ENCODE results near the gene ATP2A2. TPM values are rescaled to one million over a fixed set of nuclear protein-coding genes. Genes with fewer than 3 reads are reported as not detected.

Gene ATP2A2
- 100 to 1,000 TPM; 144 to 193 TPM for total RNA-seq

DNA sequence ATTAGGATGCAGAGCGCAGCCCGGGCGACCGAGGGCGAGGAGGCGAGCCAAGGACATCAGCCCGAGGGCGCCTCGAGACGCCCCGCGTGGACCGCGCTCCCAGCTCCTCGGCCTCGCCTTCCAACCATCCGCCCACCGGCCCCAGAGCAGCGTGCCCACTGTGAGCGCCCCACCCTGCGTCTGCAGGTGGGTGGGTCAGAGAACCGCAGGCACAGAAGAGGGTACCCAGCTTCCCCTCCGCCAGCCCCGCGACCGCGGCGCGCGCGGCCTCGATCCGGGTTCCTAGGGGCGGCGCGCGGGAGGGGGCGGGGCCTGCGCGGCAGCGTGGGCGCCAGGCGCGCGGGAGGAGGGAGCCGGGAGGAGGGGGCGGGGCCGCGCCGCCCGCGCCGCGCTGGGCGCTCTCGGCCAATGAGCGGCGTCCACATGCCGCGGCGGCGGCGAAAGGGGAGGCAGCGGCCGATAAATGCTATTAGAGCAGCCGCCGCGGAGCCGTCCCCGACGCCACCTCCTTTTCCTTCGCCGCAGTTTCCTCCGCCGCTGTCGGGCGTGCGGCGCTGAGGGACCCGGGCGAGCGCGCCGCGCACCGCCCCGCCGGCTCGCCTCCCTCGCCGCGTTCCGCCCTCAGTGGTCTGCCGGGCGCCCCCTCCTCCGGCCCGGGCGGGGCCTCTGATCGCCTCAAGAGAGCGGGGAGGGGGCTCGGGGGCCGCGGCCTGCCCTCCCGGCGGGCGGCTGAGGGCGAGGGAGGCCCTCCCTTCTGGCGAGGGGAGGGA lies at the start of gene ATP2A2:
ATP2A2 (plus strand) TSS at position 469 of the 770 bp plus-strand sequence. CDS start 543 bp downstream, outside the sequence.
- peaks cover 5% of the 10 kb centered on the region for H3K27me3 Mint-ChIP-seq
- H3K4me1 Mint-ChIP-seq, result peaks cover 43% of the 10 kb centered on the region
- H3K4me3 Mint-ChIP-seq, result peak within 1 kb of the TSS; percentile 98
- ATAC-seq (peak; percentile 85), DNase-seq (peak; percentile 91)
- CTCF ChIA-PET, result interaction anchor here (0.7 to 1.7 kb wide), 10 partner anchors 12 to 428 kb away, joined by 3 to 5 read pairs (median 3); no protein-coding TSS in a partner anchor
- H3K36me3 Mint-ChIP-seq, result peaks cover 37% of the 10 kb centered on the region
- peak within 1 kb of the TSS; percentile 92 for H3K27ac Mint-ChIP-seq
- no peaks in the 10 kb centered on the region for H3K9me3 Mint-ChIP-seq (ENCODE audit: low read depth)

DNA sequence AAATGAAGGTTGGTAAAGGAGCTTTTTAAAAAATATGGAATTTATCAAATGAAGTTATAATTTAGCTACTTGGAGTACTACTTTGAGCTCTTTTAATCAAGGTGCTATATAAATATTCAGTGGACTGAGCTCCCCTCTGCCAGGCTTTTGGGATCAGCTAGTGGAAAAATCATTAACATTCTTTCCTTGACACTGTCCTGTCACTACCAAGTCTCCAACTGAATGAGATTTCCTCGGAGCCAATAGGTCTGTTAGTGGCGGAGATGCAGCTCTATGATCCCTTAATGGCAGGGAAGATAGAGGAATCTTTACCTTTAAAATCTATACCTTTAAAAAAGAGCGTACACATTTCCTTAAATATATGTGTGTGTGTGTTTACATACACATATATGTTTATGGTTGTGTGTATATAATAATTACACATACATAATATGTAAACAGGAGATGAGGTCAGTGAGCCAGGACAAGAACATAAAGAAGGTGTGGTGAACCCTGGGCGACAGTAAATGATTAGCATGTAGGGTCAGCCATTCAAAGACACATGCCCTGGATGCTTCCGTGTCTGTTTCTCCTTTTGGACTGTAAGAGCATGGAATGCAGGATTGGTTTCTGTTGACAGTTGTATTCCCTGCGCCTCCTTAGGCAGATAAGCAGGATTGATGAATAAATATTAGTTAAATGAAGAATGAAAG lies 47.7 kb upstream of the ATP2A2 start:
- CTCF ChIA-PET, result no interaction called here
- H3K4me3 Mint-ChIP-seq, result no peak overlapping the region
- no peak overlapping the region for H3K27ac Mint-ChIP-seq
- no peaks in the 10 kb centered on the region for H3K9me3 Mint-ChIP-seq (ENCODE audit: low read depth)
- no peak for ATAC-seq
- H3K27me3 Mint-ChIP-seq, result peaks cover 30% of the 10 kb centered on the region
- no peak for DNase-seq
- H3K36me3 Mint-ChIP-seq, result no peaks in the 10 kb centered on the region
- no peaks in the 10 kb centered on the region for H3K4me1 Mint-ChIP-seq

- no peak for ATAC-seq
- Mint-ChIP-seq H3K27me3 (peaks cover 26% of the 10 kb centered on the region), H3K4me3 (no peak overlapping the region), H3K36me3 (no peaks in the 10 kb centered on the region), H3K27ac (no peak overlapping the region), H3K9me3 (ENCODE audit: low read depth) (no peaks in the 10 kb centered on the region), H3K4me1 (no peaks in the 10 kb centered on the region)
- no peak for DNase-seq
- CTCF ChIA-PET, result no interaction called here
Measured at GRCh38 chr12:110234331-110234751, 46.7 kb upstream of the ATP2A2 start.

DNA sequence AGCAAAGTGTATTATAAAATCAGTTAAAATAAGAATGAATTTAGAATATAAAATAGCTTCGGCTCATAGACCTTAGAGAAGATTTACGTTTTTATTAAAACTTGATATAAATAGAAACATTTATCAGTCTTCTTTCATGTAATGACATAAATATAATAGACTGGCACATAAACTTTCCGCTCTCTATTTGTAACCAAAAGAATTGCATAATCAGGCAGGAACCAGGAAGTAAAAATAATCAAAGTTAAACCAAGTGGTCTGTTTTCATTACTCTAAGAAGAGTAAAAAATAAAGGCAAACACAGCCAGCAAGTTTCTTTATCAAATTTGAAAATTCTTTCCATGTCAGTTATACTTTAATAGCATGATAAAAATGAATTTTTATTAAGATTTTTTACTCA lies 46.3 kb upstream of the ATP2A2 start:
- CTCF ChIA-PET, result no interaction called here
- peaks cover 25% of the 10 kb centered on the region for H3K27me3 Mint-ChIP-seq
- no peak for DNase-seq

GRCh38 chr12:110235383-110235782 lies 45.7 kb upstream of the ATP2A2 start:
- Mint-ChIP-seq H3K27me3 (peaks cover 25% of the 10 kb centered on the region), H3K27ac (no peak overlapping the region), H3K9me3 (ENCODE audit: low read depth) (no peaks in the 10 kb centered on the region), H3K36me3 (no peaks in the 10 kb centered on the region), H3K4me1 (no peaks in the 10 kb centered on the region), H3K4me3 (no peak overlapping the region)
- CTCF ChIA-PET, result no interaction called here
- ATAC-seq (no peak), DNase-seq (no peak)

More for the DNA sequence above, 46.3 kb upstream of the ATP2A2 start:
- Mint-ChIP-seq H3K4me1 (no peaks in the 10 kb centered on the region), H3K9me3 (ENCODE audit: low read depth) (no peaks in the 10 kb centered on the region), H3K36me3 (no peaks in the 10 kb centered on the region), H3K4me3 (no peak overlapping the region), H3K27ac (no peak overlapping the region)
- ATAC-seq, result no peak

DNA sequence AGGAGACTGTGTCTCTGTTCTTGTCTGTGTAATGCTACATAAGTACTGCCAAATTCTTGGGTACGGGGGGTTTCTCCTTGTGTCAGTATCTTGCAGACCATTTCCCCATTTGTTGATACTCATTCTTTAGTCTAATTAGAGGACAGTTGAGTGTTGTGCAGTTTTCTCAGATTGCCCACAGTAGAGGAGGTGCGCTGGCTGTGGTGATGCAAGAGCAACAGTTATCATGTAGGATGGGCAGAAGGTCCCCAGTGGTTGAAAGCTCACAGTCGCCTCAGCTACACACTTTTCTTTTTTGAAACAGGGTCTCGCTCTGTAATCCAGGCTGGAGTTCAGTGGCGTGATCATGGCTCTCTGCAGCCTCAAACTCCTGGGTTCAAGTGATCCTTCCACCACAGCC lies 37.8 kb upstream of the ATP2A2 start:
- Mint-ChIP-seq H3K36me3 (no peaks in the 10 kb centered on the region), H3K4me3 (no peak overlapping the region), H3K4me1 (no peaks in the 10 kb centered on the region), H3K27me3 (no peaks in the 10 kb centered on the region), H3K27ac (no peak overlapping the region), H3K9me3 (ENCODE audit: low read depth) (no peaks in the 10 kb centered on the region)
- DNase-seq, result peak; percentile 30
- ATAC-seq, result no peak
- CTCF ChIA-PET, result interaction anchor here (0.6 to 0.7 kb wide), 2 partner anchors 46 to 122 kb away, joined by 3 read pairs; no protein-coding TSS in a partner anchor

DNA sequence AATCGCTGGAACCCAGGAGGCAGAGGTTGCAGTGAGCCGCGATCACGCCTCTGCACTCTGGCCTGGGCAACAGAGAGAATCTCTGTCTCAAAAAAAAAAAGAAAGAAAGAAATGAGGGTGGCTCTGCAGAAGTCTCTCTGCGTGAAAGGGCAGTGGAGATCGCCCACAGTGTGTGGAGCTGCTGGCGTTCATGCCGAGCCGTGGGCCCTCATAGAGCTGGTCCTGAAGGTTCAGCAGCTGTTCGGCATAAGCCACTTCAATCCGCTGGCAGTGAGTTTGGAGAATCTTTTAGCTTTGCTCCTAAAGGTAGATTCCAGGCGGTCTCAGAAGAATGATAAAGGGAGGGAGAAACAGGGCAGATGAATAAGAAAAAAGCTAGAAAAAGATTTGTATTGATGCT lies 36.7 kb upstream of the ATP2A2 start:
- H3K27ac Mint-ChIP-seq, result no peak overlapping the region
- no peaks in the 10 kb centered on the region for H3K36me3 Mint-ChIP-seq
- H3K9me3 Mint-ChIP-seq (ENCODE audit: low read depth), result no peaks in the 10 kb centered on the region
- DNase-seq, result no peak
- no peak for ATAC-seq
- H3K4me3 Mint-ChIP-seq, result no peak overlapping the region
- no peaks in the 10 kb centered on the region for H3K4me1 Mint-ChIP-seq
- no peaks in the 10 kb centered on the region for H3K27me3 Mint-ChIP-seq
- CTCF ChIA-PET, result interaction anchor here (1.0 to 3.0 kb wide), 4 partner anchors 36 to 187 kb away, joined by 3 to 13 read pairs (median 3); no protein-coding TSS in a partner anchor

GRCh38 chr12:110244829-110245228 lies 36.2 kb upstream of the ATP2A2 start:
- CTCF ChIA-PET, result interaction anchor here (1.0 to 3.0 kb wide), 4 partner anchors 35 to 187 kb away, joined by 3 to 13 read pairs (median 3); no protein-coding TSS in a partner anchor
- Mint-ChIP-seq H3K36me3 (no peaks in the 10 kb centered on the region), H3K4me3 (no peak overlapping the region), H3K9me3 (ENCODE audit: low read depth) (no peaks in the 10 kb centered on the region), H3K4me1 (no peaks in the 10 kb centered on the region), H3K27ac (no peak overlapping the region), H3K27me3 (no peaks in the 10 kb centered on the region)
- ATAC-seq, result no peak
- DNase-seq, result peak; percentile 8

GRCh38 chr12:110245369-110245772 lies 35.7 kb upstream of the ATP2A2 start:
- CTCF ChIA-PET, result interaction anchor here (0.6 to 3.0 kb wide), 4 partner anchors 35 to 144 kb away, joined by 3 to 13 read pairs (median 4); no protein-coding TSS in a partner anchor
- H3K27me3 Mint-ChIP-seq, result no peaks in the 10 kb centered on the region
- H3K4me3 Mint-ChIP-seq, result no peak overlapping the region
- no peak overlapping the region for H3K27ac Mint-ChIP-seq
- H3K36me3 Mint-ChIP-seq, result no peaks in the 10 kb centered on the region
- H3K9me3 Mint-ChIP-seq (ENCODE audit: low read depth), result no peaks in the 10 kb centered on the region
- ATAC-seq, result peak; percentile 80
- no peaks in the 10 kb centered on the region for H3K4me1 Mint-ChIP-seq
- DNase-seq, result peak; percentile 64

DNA sequence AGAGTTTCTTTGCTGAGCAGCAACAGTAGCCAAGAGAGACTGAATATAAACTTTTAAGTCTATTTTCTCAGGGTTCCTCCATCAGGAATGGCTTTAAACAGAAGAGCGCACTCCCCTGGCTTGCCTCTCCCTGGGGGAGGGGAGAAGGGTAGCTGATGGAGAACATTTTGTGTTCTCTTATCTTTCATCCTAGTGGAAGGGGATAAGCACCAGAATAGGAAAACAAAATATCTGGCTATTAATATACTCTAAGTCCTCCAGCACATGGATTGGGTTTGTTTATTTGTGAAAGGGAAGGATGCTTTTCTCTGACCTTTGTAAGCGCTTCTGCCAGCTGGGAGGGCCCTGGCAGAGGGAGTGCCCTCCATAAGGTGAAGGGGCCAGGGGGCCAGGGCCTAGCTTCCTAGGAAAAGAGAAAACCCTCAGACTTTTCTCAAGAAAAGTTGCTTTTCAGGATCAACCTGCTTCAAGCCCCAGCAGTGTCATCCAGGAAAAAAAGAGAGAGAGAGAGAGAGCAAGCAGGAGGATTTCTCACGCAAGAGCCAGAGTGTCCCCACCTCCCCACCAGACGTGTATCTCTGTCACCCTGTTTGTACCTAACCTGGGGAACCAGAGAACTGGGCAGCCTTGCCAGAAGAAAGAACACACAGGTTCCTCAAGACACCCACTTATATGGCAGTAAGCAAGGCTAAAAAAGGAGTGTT lies 34.3 kb upstream of the ATP2A2 start:
- Mint-ChIP-seq H3K9me3 (ENCODE audit: low read depth) (no peaks in the 10 kb centered on the region), H3K27ac (no peak overlapping the region), H3K27me3 (no peaks in the 10 kb centered on the region), H3K36me3 (no peaks in the 10 kb centered on the region), H3K4me3 (no peak overlapping the region), H3K4me1 (no peaks in the 10 kb centered on the region)
- ATAC-seq (no peak), DNase-seq (no peak)
- CTCF ChIA-PET, result interaction anchor here (0.6 to 3.0 kb wide), 3 partner anchors 67 to 147 kb away, joined by 3 to 13 read pairs (median 4); no protein-coding TSS in a partner anchor

- Mint-ChIP-seq H3K4me1 (no peaks in the 10 kb centered on the region), H3K9me3 (ENCODE audit: low read depth) (no peaks in the 10 kb centered on the region), H3K27me3 (no peaks in the 10 kb centered on the region), H3K27ac (no peak overlapping the region), H3K4me3 (no peak overlapping the region), H3K36me3 (no peaks in the 10 kb centered on the region)
- CTCF ChIA-PET, result interaction anchor here (1.5 kb wide), 1 partner anchor 148 kb away, joined by 4 read pairs; no protein-coding TSS in a partner anchor
- no peak for DNase-seq
- no peak for ATAC-seq
Measured at GRCh38 chr12:110247340-110248095, 33.5 kb upstream of the ATP2A2 start.

DNA sequence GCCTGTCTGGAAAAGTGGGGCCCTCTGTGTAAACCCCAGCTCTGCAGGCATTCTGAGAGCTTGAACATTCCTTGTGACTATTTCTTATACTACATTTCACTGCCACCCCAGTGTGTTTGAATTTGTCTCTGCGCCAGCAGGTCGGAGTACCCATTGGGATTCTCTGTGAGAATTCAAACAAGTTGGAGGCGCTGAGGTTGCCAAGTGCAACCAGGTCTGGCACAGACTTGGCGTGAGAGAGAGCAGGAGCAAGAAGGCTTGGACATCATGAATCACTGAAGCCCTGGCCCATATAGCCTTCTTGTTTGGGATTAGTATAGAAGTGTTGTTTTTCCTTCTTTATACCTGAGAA lies 33.0 kb upstream of the ATP2A2 start:
- CTCF ChIA-PET, result interaction anchor here (1.5 kb wide), 1 partner anchor 148 kb away, joined by 4 read pairs; no protein-coding TSS in a partner anchor
- DNase-seq (no peak), ATAC-seq (no peak)
- no peaks in the 10 kb centered on the region for H3K36me3 Mint-ChIP-seq
- no peaks in the 10 kb centered on the region for H3K4me1 Mint-ChIP-seq
- no peak overlapping the region for H3K4me3 Mint-ChIP-seq
- no peaks in the 10 kb centered on the region for H3K27me3 Mint-ChIP-seq
- H3K27ac Mint-ChIP-seq, result no peak overlapping the region
- H3K9me3 Mint-ChIP-seq (ENCODE audit: low read depth), result no peaks in the 10 kb centered on the region

DNA sequence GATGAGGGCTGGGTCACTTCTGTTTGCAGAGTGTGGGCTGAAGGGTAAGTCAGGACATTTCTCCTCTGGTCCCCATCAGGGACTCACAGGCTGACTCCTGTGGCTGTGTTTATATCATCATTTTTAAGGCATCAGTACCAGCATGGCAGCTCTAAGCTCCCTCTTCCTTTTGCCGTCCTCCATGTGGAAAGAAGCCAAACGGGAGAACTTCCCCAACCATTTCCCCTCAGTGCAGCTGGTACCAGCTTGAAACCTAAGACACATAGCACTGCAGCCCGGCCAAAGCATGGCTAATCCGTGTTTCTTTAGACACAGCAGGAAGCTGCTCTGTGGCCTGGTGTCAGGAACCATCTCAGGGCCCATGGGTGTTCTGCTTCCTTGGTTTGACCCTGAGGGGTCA lies 31.9 kb upstream of the ATP2A2 start:
- DNase-seq (no peak), ATAC-seq (no peak)
- H3K9me3 Mint-ChIP-seq (ENCODE audit: low read depth), result no peaks in the 10 kb centered on the region
- CTCF ChIA-PET, result no interaction called here
- H3K4me3 Mint-ChIP-seq, result no peak overlapping the region
- no peak overlapping the region for H3K27ac Mint-ChIP-seq
- no peaks in the 10 kb centered on the region for H3K27me3 Mint-ChIP-seq
- H3K36me3 Mint-ChIP-seq, result no peaks in the 10 kb centered on the region
- H3K4me1 Mint-ChIP-seq, result no peaks in the 10 kb centered on the region

All from activated CD8-positive, alpha-beta memory T cell treated with anti-CD3 and anti-CD28 coated beads, Interleukin-2, amount 10 ng/mL, durations not matched to agents 7 days and 5 days (primary cell).